K562 (cell line): Measurements from ENCODE around the gene FCHSD1. TPM values are rescaled to one million over a fixed set of nuclear protein-coding genes. Genes with fewer than 3 reads are reported as not detected.

Source experiments
- ATF7 ChIP-seq: fragments of 450-650 bp; IDR thresholded peaks from 2 replicates; pipeline ENCODE4 v1.7.1; 2014; ENCODE audit warnings: mild to moderate bottlenecking, moderate library complexity
- CREB3 ChIP-seq: fragments of 450-650 bp; conservative IDR thresholded peaks from 2 replicates; pipeline ENCODE4 v1.6.1; 2016; ENCODE audit warnings: missing genetic modification characterization, low read depth, mild to moderate bottlenecking, missing compliant biosample characterization, moderate library complexity
- HMBOX1 ChIP-seq: sonication (generic); IDR thresholded peaks from 2 replicates; pipeline ENCODE4 v1.6.1; 2016
- HNRNPLL ChIP-seq: fragments of 200-400 bp; formaldehyde crosslinking; IDR thresholded peaks from 2 replicates; pipeline ENCODE4 v1.6.1; 2017; ENCODE audit warnings: low read length, low read depth, mild to moderate bottlenecking; ENCODE audit not compliant: poor library complexity, severe bottlenecking
- KDM5B ChIP-seq: fragments of 200-600 bp; sonication (generic); IDR thresholded peaks from 2 replicates; pipeline ENCODE4 v1.6.1; 2012; ENCODE audit warnings: low read depth, mild to moderate bottlenecking, moderate library complexity, low read length, control low read depth, inconsistent platforms; ENCODE audit not compliant: insufficient replicate concordance
- MAFG ChIP-seq: fragments of 450-650 bp; conservative IDR thresholded peaks from 2 replicates; pipeline ENCODE4 v1.6.1; 2016; ENCODE audit warnings: missing genetic modification characterization, missing compliant biosample characterization
- MTA1 ChIP-seq: fragments of 450-650 bp; IDR thresholded peaks from 2 replicates; pipeline ENCODE4 v1.6.1; 2017; ENCODE audit warnings: borderline replicate concordance
- MTA3 ChIP-seq: fragments of 450-650 bp; formaldehyde crosslinking; IDR thresholded peaks from 2 replicates; pipeline ENCODE4 v1.6.1; 2017; ENCODE audit warnings: mild to moderate bottlenecking, borderline replicate concordance
- NCOR1 ChIP-seq: fragments of 450-650 bp; IDR thresholded peaks from 2 replicates; pipeline ENCODE4 v1.6.1; 2016; ENCODE audit warnings: mild to moderate bottlenecking, moderate library complexity
- NR2C1 ChIP-seq, 2 experiments: fragments of 450-650 bp; IDR thresholded peaks; 2 replicates each; pipeline ENCODE4 v1.6.1; 2017; ENCODE audit warnings: mild to moderate bottlenecking in 2 of 2, antibody characterized with exemption in 1 of 2, inconsistent platforms in 1 of 2, missing compliant biosample characterization in 1 of 2, missing genetic modification characterization in 1 of 2
- RAD51 ChIP-seq: fragments of 450-650 bp; IDR thresholded peaks from 2 replicates; pipeline ENCODE4 v1.7.1; 2016; ENCODE audit warnings: low read depth, mild to moderate bottlenecking, borderline replicate concordance
- RNF2 ChIP-seq: sonication (generic); IDR thresholded peaks from 2 replicates; pipeline ENCODE4 v1.6.1; 2016
- SMAD3 ChIP-seq: fragments of 450-650 bp; formaldehyde crosslinking; conservative IDR thresholded peaks from 2 replicates; pipeline ENCODE4 v1.4.0; 2020; ENCODE audit warnings: mild to moderate bottlenecking
- ZNF431 ChIP-seq: sonication (generic); formaldehyde crosslinking; IDR thresholded peaks from 2 replicates; pipeline ENCODE4 v1.8.0; 2022; ENCODE audit warnings: mild to moderate bottlenecking, missing genetic modification reagents
- polyA plus RNA-seq, 8 experiments: library from polyadenylated mRNA; depleted of rRNA in 4 of 8; stranded (reverse) in 5 of 8; unstranded in 3 of 8; fragments of >200 nt; fragmentation: Nextera tagmentation in 2 of 8; fragmentation: Illumina TruSeq in 1 of 8; extraction: Ambion mirVana in 2 of 8; extraction: Trizol in 1 of 8; gene quantifications; 2 replicates each; pipeline versions ENCODE4 v1.2.1 to v1.2.3, GENCODE V29; 2011 to 2014; ENCODE audit warnings: inconsistent platforms in 1 of 8, missing spikeins in 1 of 8
- total RNA-seq, 7 experiments: library from RNA; depleted of rRNA in 6 of 7; stranded (reverse); fragments of >200 nt in 6 of 7; fragmentation: Illumina TruSeq in 2 of 7; extraction: Trizol in 2 of 7; gene quantifications; 2 replicates each; pipeline versions ENCODE4 v1.2.1 to v1.2.3, GENCODE V29; 2011 to 2021; ENCODE audit warnings: low replicate concordance in 1 of 7
- TF ChIP-seq, protein P1 (sequence below): fragments of 450-650 bp; IDR thresholded peaks from 2 replicates; pipeline ENCODE4 v1.6.1; 2017; ENCODE audit warnings: antibody characterized with exemption, mild to moderate bottlenecking
- TF ChIP-seq, protein P2 (sequence below): sonication (generic); formaldehyde crosslinking; IDR thresholded peaks from 2 replicates; pipeline ENCODE4 v1.8.1; 2023; ENCODE audit warnings: mild to moderate bottlenecking, missing genetic modification reagents
- TF ChIP-seq, protein P3 (sequence below): fragments of 450-650 bp; formaldehyde crosslinking; IDR thresholded peaks from 2 replicates; pipeline ENCODE4 v1.4.0; 2020; ENCODE audit warnings: mild to moderate bottlenecking, moderate library complexity

Gene FCHSD1
- total and polyA plus RNA-seq, 9 of the 15 experiments (the other 6 are each of a cell fraction or from before 2014, with no cell fraction given): 0.35 to 37.5 (median 13.6) TPM

DNA sequence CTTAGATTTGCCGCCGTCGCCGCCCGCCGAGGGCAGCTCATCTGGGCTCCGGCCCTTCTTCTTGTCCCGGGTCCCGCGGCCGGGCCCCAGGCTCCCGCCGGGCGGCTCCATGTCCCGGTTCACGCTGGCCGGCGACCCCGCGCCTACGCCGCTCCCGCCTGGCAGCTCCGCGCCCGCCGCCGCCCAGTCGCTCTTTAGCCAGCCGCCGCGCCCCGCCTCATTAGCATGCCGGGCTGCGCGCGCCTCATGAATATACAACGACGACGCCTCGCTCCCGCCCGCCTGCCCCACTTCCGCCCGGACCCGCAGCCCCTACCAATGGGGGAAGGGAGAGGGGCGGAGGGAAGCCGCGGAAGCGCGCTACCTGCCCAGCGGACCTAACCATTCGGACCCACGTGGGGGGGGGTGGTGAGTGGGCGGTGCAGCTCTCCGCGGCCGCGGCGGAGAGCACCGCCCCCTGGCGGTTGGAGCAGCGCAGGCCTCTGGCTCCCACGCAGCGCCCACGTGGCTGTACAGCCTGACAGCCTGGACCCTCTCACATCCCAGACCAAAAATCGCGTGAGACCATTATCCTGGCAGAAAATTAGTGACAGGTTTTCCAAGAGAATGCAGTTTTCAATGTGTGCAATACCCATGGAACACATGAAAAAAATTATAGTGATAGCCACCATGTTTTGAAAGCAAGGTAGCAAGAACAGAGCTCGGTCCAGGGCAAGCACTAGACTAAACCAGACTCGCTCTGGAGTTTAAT, 32.2 kb downstream of the FCHSD1 start, which contains the start of gene DIAPH1 (continued):
- TF ChIP-seq, protein P1, sequence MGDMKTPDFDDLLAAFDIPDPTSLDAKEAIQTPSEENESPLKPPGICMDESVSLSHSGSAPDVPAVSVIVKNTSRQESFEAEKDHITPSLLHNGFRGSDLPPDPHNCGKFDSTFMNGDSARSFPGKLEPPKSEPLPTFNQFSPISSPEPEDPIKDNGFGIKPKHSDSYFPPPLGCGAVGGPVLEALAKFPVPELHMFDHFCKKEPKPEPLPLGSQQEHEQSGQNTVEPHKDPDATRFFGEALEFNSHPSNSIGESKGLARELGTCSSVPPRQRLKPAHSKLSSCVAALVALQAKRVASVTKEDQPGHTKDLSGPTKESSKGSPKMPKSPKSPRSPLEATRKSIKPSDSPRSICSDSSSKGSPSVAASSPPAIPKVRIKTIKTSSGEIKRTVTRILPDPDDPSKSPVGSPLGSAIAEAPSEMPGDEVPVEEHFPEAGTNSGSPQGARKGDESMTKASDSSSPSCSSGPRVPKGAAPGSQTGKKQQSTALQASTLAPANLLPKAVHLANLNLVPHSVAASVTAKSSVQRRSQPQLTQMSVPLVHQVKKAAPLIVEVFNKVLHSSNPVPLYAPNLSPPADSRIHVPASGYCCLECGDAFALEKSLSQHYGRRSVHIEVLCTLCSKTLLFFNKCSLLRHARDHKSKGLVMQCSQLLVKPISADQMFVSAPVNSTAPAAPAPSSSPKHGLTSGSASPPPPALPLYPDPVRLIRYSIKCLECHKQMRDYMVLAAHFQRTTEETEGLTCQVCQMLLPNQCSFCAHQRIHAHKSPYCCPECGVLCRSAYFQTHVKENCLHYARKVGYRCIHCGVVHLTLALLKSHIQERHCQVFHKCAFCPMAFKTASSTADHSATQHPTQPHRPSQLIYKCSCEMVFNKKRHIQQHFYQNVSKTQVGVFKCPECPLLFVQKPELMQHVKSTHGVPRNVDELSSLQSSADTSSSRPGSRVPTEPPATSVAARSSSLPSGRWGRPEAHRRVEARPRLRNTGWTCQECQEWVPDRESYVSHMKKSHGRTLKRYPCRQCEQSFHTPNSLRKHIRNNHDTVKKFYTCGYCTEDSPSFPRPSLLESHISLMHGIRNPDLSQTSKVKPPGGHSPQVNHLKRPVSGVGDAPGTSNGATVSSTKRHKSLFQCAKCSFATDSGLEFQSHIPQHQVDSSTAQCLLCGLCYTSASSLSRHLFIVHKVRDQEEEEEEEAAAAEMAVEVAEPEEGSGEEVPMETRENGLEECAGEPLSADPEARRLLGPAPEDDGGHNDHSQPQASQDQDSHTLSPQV: peak; percentile 86
- TF ChIP-seq, protein P2, sequence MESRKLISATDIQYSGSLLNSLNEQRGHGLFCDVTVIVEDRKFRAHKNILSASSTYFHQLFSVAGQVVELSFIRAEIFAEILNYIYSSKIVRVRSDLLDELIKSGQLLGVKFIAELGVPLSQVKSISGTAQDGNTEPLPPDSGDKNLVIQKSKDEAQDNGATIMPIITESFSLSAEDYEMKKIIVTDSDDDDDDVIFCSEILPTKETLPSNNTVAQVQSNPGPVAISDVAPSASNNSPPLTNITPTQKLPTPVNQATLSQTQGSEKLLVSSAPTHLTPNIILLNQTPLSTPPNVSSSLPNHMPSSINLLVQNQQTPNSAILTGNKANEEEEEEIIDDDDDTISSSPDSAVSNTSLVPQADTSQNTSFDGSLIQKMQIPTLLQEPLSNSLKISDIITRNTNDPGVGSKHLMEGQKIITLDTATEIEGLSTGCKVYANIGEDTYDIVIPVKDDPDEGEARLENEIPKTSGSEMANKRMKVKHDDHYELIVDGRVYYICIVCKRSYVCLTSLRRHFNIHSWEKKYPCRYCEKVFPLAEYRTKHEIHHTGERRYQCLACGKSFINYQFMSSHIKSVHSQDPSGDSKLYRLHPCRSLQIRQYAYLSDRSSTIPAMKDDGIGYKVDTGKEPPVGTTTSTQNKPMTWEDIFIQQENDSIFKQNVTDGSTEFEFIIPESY (CRISPR knock-in tag): peak; percentile 83
- TF ChIP-seq ZNF431 (peak; percentile 62; the same call in 1 of the 2 replicates), SMAD3 (0 out of 2 replicates have a peak, but pooled peaks have one; percentile 58), NR2C1 (IDR thresholded peaks at IDR 0.05) (no peak), NR2C1 (tag; IDR thresholded peaks at IDR 0.05) (no peak), MTA1 (peak; percentile 37; the same call in 1 of the 2 replicates), MAFG (tag) (no peak), ATF7 (peak; percentile 99), NCOR1 (peak; percentile 48; the same call in 1 of the 2 replicates), KDM5B (peak; percentile 19), HNRNPLL (peak; percentile 74), RNF2 (peak; percentile 88), MTA3 (peak; percentile 73; the same call in 1 of the 2 replicates), CREB3 (tag) (0 out of 2 replicates have a peak, but pooled peaks have one; percentile 42), HMBOX1 (no peak), RAD51 (peak; percentile 71)
- TF ChIP-seq, protein P3, sequence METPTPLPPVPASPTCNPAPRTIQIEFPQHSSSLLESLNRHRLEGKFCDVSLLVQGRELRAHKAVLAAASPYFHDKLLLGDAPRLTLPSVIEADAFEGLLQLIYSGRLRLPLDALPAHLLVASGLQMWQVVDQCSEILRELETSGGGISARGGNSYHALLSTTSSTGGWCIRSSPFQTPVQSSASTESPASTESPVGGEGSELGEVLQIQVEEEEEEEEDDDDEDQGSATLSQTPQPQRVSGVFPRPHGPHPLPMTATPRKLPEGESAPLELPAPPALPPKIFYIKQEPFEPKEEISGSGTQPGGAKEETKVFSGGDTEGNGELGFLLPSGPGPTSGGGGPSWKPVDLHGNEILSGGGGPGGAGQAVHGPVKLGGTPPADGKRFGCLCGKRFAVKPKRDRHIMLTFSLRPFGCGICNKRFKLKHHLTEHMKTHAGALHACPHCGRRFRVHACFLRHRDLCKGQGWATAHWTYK: no peak
